HEK293 (cell line): ENCODE measurements around the gene NHERF2.

Source experiments
- KLF9 ChIP-seq: fragments of 450-650 bp; formaldehyde crosslinking; IDR thresholded peaks from 2 replicates; pipeline ENCODE4 v1.5.1; 2016; ENCODE audit warnings: missing biosample characterization, missing genetic modification characterization, low read depth
- MEIS1 ChIP-seq: sonication (generic); formaldehyde crosslinking; IDR thresholded peaks from 2 replicates; pipeline ENCODE4 v1.8.1; 2022; ENCODE audit warnings: missing genetic modification reagents, mild to moderate bottlenecking, borderline replicate concordance
- REST ChIP-seq: fragments of 450-650 bp; formaldehyde crosslinking; IDR thresholded peaks from 2 replicates; pipeline ENCODE4 v1.5.1; 2016; ENCODE audit warnings: missing biosample characterization, missing genetic modification characterization
- SP7 ChIP-seq: fragments of 450-650 bp; formaldehyde crosslinking; IDR thresholded peaks from 2 replicates; pipeline ENCODE4 v1.5.1; 2016; ENCODE audit warnings: missing biosample characterization, missing genetic modification characterization
- ZNF133 ChIP-seq: fragments of 450-650 bp; formaldehyde crosslinking; IDR thresholded peaks from 2 replicates; pipeline ENCODE4 v1.5.1; 2016; ENCODE audit warnings: missing biosample characterization, missing genetic modification characterization
- ZNF138 ChIP-seq: fragments of 450-650 bp; formaldehyde crosslinking; IDR thresholded peaks from 2 replicates; pipeline ENCODE4 v1.5.1; 2016; ENCODE audit warnings: missing biosample characterization, missing genetic modification characterization, borderline replicate concordance
- ZNF140 ChIP-seq: fragments of 450-650 bp; formaldehyde crosslinking; IDR thresholded peaks from 2 replicates; pipeline ENCODE4 v1.5.1; 2016; ENCODE audit warnings: missing biosample characterization, missing genetic modification characterization
- ZNF18 ChIP-seq: fragments of 450-650 bp; formaldehyde crosslinking; IDR thresholded peaks from 2 replicates; pipeline ENCODE4 v1.5.1; 2016; ENCODE audit warnings: missing biosample characterization, missing genetic modification characterization
- ZNF223 ChIP-seq: fragments of 450-650 bp; formaldehyde crosslinking; IDR thresholded peaks from 2 replicates; pipeline ENCODE4 v1.5.1; 2016; ENCODE audit warnings: missing biosample characterization, missing genetic modification characterization
- ZNF768 ChIP-seq: fragments of 450-650 bp; formaldehyde crosslinking; IDR thresholded peaks from 2 replicates; pipeline ENCODE4 v1.5.1; 2018; ENCODE audit warnings: missing biosample characterization, mild to moderate bottlenecking, missing genetic modification characterization
- TF ChIP-seq, protein P1 (sequence below): fragments of 450-650 bp; formaldehyde crosslinking; IDR thresholded peaks from 2 replicates; pipeline ENCODE4 v1.5.1; 2016; ENCODE audit warnings: missing biosample characterization, missing genetic modification characterization
- TF ChIP-seq, protein P2 (sequence below): fragments of 450-650 bp; formaldehyde crosslinking; IDR thresholded peaks from 2 replicates; pipeline ENCODE4 v1.5.1; 2016; ENCODE audit warnings: missing biosample characterization, missing genetic modification characterization
- TF ChIP-seq, protein P3 (sequence below): sonication (generic); formaldehyde crosslinking; IDR thresholded peaks from 2 replicates; pipeline ENCODE4 v1.8.1; 2022; ENCODE audit warnings: mild to moderate bottlenecking, moderate library complexity, missing genetic modification reagents
- TF ChIP-seq, protein P4 (sequence below): fragments of 450-650 bp; formaldehyde crosslinking; IDR thresholded peaks from 2 replicates; pipeline ENCODE4 v1.5.1; 2016; ENCODE audit warnings: missing biosample characterization, missing genetic modification characterization

GRCh38 chr16:2058872-2059271 is 32.2 kb downstream of the NHERF2 start:
- TF ChIP-seq, protein P1, sequence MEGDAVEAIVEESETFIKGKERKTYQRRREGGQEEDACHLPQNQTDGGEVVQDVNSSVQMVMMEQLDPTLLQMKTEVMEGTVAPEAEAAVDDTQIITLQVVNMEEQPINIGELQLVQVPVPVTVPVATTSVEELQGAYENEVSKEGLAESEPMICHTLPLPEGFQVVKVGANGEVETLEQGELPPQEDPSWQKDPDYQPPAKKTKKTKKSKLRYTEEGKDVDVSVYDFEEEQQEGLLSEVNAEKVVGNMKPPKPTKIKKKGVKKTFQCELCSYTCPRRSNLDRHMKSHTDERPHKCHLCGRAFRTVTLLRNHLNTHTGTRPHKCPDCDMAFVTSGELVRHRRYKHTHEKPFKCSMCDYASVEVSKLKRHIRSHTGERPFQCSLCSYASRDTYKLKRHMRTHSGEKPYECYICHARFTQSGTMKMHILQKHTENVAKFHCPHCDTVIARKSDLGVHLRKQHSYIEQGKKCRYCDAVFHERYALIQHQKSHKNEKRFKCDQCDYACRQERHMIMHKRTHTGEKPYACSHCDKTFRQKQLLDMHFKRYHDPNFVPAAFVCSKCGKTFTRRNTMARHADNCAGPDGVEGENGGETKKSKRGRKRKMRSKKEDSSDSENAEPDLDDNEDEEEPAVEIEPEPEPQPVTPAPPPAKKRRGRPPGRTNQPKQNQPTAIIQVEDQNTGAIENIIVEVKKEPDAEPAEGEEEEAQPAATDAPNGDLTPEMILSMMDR (tag by site-specific recombination) = no peak
- no peak for TF ChIP-seq ZNF768 (tag by site-specific recombination)
- no peak for TF ChIP-seq KLF9 (tag by site-specific recombination)
- TF ChIP-seq ZNF223 (tag by site-specific recombination) = no peak
- TF ChIP-seq SP7 (tag by site-specific recombination) = no peak
- TF ChIP-seq, protein P2, sequence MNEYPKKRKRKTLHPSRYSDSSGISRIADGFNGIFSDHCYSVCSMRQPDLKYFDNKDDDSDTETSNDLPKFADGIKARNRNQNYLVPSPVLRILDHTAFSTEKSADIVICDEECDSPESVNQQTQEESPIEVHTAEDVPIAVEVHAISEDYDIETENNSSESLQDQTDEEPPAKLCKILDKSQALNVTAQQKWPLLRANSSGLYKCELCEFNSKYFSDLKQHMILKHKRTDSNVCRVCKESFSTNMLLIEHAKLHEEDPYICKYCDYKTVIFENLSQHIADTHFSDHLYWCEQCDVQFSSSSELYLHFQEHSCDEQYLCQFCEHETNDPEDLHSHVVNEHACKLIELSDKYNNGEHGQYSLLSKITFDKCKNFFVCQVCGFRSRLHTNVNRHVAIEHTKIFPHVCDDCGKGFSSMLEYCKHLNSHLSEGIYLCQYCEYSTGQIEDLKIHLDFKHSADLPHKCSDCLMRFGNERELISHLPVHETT (tag by site-specific recombination) = no peak
- TF ChIP-seq ZNF140 = no peak
- TF ChIP-seq MEIS1 (CRISPR knock-in tag) = no peak
- TF ChIP-seq, protein P3, sequence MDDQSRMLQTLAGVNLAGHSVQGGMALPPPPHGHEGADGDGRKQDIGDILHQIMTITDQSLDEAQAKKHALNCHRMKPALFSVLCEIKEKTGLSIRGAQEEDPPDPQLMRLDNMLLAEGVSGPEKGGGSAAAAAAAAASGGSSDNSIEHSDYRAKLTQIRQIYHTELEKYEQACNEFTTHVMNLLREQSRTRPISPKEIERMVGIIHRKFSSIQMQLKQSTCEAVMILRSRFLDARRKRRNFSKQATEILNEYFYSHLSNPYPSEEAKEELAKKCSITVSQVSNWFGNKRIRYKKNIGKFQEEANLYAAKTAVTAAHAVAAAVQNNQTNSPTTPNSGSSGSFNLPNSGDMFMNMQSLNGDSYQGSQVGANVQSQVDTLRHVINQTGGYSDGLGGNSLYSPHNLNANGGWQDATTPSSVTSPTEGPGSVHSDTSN (CRISPR knock-in tag) = no peak
- no peak for TF ChIP-seq ZNF18
- no peak for TF ChIP-seq REST (tag by site-specific recombination)
- TF ChIP-seq, protein P4, sequence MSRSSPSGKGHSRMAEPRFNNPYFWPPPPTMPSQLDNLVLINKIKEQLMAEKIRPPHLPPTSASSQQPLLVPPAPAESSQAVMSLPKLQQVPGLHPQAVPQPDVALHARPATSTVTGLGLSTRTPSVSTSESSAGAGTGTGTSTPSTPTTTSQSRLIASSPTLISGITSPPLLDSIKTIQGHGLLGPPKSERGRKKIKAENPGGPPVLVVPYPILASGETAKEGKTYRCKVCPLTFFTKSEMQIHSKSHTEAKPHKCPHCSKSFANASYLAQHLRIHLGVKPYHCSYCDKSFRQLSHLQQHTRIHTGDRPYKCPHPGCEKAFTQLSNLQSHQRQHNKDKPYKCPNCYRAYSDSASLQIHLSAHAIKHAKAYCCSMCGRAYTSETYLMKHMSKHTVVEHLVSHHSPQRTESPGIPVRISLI (tag by site-specific recombination) = no peak
- TF ChIP-seq ZNF138 (tag by site-specific recombination) = no peak
- TF ChIP-seq ZNF133 (tag by site-specific recombination) = no peak
